OCI-LY3 (cell line): ENCODE measurements around the gene ACYP2.
"Not testable (repeated sequence)": the region's sequence is repeated elsewhere in the genome, so short reads cannot be mapped to it uniquely, and the experiment has no call there.

Experiments
- H2AFZ ChIP-seq: fragments of 200-600, 300-600 bp; shearing (Covaris generic); 2 replicates; pipeline ENCODE4 v1.6.0; 2014; ENCODE audit warnings: antibody characterized with exemption, low read depth, low read length
- H3K27ac ChIP-seq: fragments of 200-600, 300-600 bp; sonication (generic); 2 replicates; pipeline ENCODE4 v1.5.1; 2014; ENCODE audit warnings: mild to moderate bottlenecking, low read length, moderate library complexity, mixed read lengths
- H3K27me3 ChIP-seq: fragments of 200-600, 300-600 bp; sonication (generic); 2 replicates; pipeline ENCODE4 v1.6.1; 2014; ENCODE audit warnings: low read depth, low read length, mixed read lengths
- H3K36me3 ChIP-seq: fragments of 200-600, 300-600 bp; sonication (generic); replicated peaks from 2 replicates; pipeline ENCODE3; 2014; ENCODE audit warnings: low read depth, low read length, mixed read lengths
- H3K4me1 ChIP-seq: fragments of 300-600, 200-600 bp; sonication (generic); 2 replicates; pipeline ENCODE4 v1.6.1; 2014; ENCODE audit warnings: low read length, mixed read lengths
- H3K4me2 ChIP-seq: fragments of 200-600, 300-600 bp; sonication (generic); 2 replicates; pipeline ENCODE4 v1.6.1; 2014; ENCODE audit warnings: low read length, mixed read lengths
- H3K4me3 ChIP-seq: fragments of 300-600, 200-600 bp; sonication (generic); 2 replicates; pipeline ENCODE4 v1.5.1; 2014; ENCODE audit warnings: antibody characterized with exemption, mild to moderate bottlenecking, low read length, moderate library complexity
- H3K79me2 ChIP-seq: fragments of 300-600, 200-600 bp; shearing (Covaris generic); 2 replicates; pipeline ENCODE4 v1.6.1; 2014; ENCODE audit warnings: mild to moderate bottlenecking, low read length, mixed read lengths
- H3K9ac ChIP-seq: fragments of 300-600, 200-600 bp; shearing (Covaris generic); 2 replicates; pipeline ENCODE4 v1.6.0; 2014; ENCODE audit warnings: mild to moderate bottlenecking, low read length, moderate library complexity
- H3K9me3 ChIP-seq: fragments of 200-600, 300-600 bp; shearing (Covaris generic); 2 replicates; pipeline ENCODE4 v1.6.1; 2014; ENCODE audit warnings: low read length, mixed read lengths; ENCODE audit not compliant: insufficient read depth
- H4K20me1 ChIP-seq: fragments of 200-600, 300-600 bp; sonication (generic); 2 replicates; pipeline ENCODE4 v1.6.1; 2016; ENCODE audit warnings: low read length, mixed read lengths; ENCODE audit not compliant: insufficient read depth
- CTCF ChIP-seq: fragments of 200-600, 300-600 bp; sonication (generic); IDR thresholded peaks from 2 replicates; pipeline ENCODE4 v1.5.1; 2014; ENCODE audit warnings: antibody characterized with exemption, low read length, low read depth
- EZH2phosphoT487 ChIP-seq: fragments of 200-600 bp; shearing (Covaris generic); IDR thresholded peaks from 2 replicates; pipeline ENCODE4 v1.6.1; 2018; ENCODE audit warnings: antibody characterized with exemption, mixed run types, low read depth

ACYP2 gene

GRCh38 chr2:54120950-54121349, 5.5 kb downstream of the ACYP2 start:
- H3K27me3 ChIP-seq = no peaks in the 10 kb centered on the region
- no peak overlapping the region for H3K4me2 ChIP-seq
- H3K4me3 ChIP-seq = no peak overlapping the region
- H3K36me3 ChIP-seq = peaks cover 10% of the 10 kb centered on the region
- no peak overlapping the region for H3K9ac ChIP-seq
- H3K27ac ChIP-seq = no peak overlapping the region
- no peaks in the 10 kb centered on the region for H3K4me1 ChIP-seq
- H3K9me3 ChIP-seq = peaks cover 19% of the 10 kb centered on the region
- H4K20me1 ChIP-seq = no peaks in the 10 kb centered on the region
- TF ChIP-seq EZH2phosphoT487 = no peak
- no peak for TF ChIP-seq CTCF
- H3K79me2 ChIP-seq = no peaks in the 10 kb centered on the region
- no peak overlapping the region for H2AFZ ChIP-seq

DNA sequence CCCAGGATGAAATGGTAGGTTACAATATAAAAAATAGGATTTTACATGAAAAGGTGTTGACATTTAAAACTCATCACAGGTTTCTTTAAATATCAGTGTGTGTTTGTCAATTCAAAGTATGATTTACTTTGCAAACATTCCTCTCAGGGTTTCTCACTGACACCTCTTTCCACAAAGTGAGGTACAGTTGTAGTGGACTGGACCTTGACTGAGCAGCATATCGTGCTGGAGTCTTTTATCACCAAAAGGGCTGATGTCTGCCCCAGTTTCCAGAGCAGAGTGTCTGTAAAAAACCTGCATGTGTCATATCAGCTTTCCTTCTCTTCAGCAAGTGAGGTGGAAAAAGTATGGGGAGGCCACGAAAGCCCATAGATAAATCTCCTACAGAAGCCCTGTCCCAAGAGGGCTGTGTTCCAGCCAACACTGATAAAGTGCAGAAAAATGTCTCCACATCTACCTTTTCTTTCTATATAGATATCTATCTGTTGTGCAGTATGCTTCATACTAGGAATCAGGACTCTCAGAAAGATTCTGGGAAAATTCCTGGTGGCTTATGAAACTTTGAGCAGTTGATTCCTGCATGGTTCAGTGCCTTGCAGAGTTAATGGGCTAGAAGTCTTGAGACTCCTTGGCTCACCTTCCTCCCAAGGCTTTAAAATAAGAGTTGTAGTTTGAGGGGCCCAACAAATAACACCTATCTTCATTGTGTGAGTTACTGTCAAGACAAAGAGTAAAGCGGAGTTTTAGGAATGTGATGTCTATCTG, 6.9 kb downstream of the ACYP2 start:
- peaks cover 6% of the 10 kb centered on the region for H3K36me3 ChIP-seq
- H3K4me2 ChIP-seq = no peak overlapping the region
- no peak overlapping the region for H3K4me3 ChIP-seq
- H3K27me3 ChIP-seq = no peaks in the 10 kb centered on the region
- no peaks in the 10 kb centered on the region for H3K4me1 ChIP-seq
- H3K79me2 ChIP-seq = no peaks in the 10 kb centered on the region
- H3K27ac ChIP-seq = no peak overlapping the region
- no peak overlapping the region for H2AFZ ChIP-seq
- TF ChIP-seq CTCF = no peak
- no peak for TF ChIP-seq EZH2phosphoT487
- peaks cover 11% of the 10 kb centered on the region for H3K9me3 ChIP-seq
- no peak overlapping the region for H3K9ac ChIP-seq
- H4K20me1 ChIP-seq = no peaks in the 10 kb centered on the region

- H3K4me1 ChIP-seq = no peaks in the 10 kb centered on the region
- H2AFZ ChIP-seq = no peak overlapping the region
- peaks cover 11% of the 10 kb centered on the region for H3K9me3 ChIP-seq
- no peaks in the 10 kb centered on the region for H3K79me2 ChIP-seq
- no peaks in the 10 kb centered on the region for H3K27me3 ChIP-seq
- H3K27ac ChIP-seq = no peak overlapping the region
- H3K36me3 ChIP-seq = peaks cover 6% of the 10 kb centered on the region
- no peak overlapping the region for H3K9ac ChIP-seq
- no peak overlapping the region for H3K4me2 ChIP-seq
- H3K4me3 ChIP-seq = no peak overlapping the region
- TF ChIP-seq CTCF = no peak
- TF ChIP-seq EZH2phosphoT487 = no peak
- no peaks in the 10 kb centered on the region for H4K20me1 ChIP-seq
Measured at GRCh38 chr2:54122939-54123338, 7.5 kb downstream of the ACYP2 start.

DNA sequence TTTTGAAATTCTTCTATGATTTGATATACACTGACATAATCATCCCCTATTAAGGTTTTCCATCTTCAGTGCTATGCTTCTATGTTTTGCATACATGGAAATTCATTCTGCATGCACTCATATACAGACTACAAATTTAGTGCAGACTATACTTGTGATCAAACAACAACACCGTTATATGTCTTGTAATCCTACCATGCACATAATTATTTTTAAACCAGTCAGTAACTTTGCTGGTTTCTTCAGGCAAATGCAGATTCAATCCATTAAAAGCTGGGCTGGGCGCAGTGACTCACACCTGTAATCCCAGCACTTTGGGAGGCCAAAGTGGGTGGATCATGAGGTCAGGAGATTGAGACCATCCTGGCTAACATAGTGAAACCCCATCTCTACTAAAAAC, 11.8 kb downstream of the ACYP2 start:
- not testable (repeated sequence) for H3K27ac ChIP-seq, H3K9ac ChIP-seq, H3K4me1 ChIP-seq, H3K27me3 ChIP-seq, H3K79me2 ChIP-seq, H2AFZ ChIP-seq, H3K4me3 ChIP-seq, H3K9me3 ChIP-seq, H3K36me3 ChIP-seq, H3K4me2 ChIP-seq, H4K20me1 ChIP-seq
